ENCODE measurements around the gene PDE6D.

Gene PDE6D

DNA sequence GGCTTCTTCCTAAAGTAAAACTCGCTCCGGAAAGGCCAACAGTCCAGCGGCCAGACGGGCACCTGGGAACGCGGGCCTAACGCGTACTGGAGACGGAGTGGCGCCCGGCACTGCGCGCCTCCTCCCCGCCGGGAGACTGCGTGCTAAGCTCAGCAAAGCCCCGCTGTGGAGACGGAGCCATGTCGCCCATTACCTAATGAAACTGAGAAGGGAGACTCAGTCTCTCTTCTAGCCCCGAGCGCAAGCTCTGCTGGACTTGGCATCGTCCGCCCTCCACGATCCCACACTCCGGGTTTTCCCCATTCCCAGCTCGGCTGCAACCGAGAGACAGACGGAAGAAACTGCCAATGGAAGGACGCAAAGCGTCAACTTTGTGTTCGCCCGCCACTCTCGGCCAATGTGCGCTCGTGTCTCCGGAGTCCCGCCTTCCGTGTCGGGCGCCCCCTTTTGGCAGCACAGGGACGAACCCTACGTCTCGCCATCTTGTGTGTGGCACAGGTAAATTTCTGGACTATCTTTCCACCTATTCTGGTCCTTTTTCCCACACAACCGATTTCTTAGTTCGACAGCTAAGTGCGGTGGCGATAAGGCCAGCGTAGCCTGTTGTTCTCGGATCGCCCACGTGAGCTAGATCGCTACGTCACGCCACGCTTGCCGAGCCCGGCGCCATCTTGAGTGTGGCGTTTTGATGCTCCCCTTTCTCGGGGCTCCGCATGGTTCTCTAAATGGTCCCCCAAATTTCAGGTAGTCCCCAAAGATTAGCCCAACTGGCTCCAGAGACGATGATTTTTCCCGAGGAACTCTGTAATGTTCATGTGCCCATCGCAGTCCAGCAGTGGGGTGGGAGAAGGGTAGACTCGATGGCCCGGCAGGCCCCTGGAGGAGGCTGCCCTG is 74.1 kb downstream of the PDE6D start:
- DNase-seq = peak; percentile 97 to 98

DNA sequence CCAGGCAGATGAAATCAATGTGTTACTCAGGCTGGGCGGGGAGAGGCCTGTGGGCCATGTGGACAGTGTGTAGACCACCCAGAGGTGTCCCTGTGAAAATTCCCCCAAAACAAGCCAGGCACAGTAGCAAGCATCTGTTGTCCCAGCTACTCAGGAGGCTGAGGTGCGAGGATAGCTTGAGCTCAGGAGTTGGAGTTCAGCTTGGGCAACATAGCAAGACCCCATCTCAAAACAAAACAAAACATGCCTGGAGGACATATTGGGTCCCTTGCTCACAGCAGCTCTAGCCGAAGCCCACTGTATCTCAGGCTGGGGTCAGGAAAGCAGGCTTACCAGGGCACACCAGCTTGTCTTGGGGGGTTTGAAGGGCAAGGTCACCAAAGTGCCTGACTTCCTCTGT is 77.1 kb downstream of the PDE6D start:
- DNase-seq = no peak

DNA sequence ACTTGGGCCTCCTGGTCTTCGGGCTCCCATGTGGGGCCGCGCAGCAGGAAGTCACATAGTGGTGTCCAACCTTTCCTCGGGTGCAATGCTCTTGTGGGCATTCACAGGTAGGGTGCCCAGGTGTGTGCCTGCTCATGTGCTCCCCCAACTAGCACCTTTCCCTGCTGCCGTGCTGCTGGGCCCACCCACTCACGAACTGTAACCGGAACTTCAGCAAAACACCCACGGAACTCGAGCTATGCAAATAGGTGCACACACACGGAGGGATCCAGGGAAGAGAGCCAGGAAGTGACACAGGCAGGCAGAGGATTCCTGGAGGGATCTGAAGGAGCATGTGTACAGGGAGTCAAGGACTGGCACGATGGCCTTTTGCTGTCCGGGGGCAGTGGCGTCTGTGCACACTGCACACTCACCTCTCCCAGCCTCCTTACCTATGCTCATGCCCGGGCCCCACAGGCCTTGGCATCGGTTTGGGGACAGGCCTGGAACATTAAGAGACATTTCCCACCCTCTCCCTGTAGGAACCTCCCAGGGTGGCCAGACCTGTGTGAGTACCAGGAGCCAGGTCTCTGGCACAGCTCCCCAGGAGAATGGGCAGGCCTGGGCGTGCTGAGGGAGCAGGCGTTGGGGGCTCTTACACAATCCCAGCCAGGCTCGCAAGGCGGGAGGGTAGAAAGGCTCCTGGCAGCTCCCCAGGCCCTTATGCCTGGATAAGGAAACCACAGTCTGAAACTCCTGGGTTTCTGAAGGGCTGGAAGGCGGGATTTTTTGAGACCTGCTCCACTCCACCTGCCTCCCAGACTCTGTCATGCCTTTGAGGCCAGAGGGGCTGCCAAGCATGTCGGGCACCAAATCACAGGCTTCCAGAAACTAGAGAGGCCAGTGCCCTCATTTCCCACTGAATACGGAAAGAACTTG is 79.4 kb downstream of the PDE6D start:
- DNase-seq = no peak

DNA sequence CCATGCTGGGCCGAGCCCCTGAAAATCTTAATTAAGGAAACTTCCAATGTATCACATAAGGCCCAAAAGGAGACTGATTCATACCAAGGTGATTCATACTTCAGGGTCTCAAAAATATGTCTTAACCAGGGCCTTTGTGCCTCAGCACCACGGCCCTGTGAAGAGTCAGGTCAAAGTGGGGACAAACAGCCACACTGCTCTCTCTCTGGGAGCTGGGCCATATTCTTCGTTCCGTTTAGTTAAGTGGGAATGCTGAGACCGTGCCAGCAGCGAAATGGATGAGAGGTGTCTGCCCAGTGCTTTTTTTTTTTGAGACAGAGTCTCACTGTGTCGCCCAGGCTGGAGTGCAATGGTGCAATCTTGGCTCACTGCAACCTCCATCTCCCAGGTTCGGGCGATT is 82.1 kb downstream of the PDE6D start:
- no peak for DNase-seq

DNA sequence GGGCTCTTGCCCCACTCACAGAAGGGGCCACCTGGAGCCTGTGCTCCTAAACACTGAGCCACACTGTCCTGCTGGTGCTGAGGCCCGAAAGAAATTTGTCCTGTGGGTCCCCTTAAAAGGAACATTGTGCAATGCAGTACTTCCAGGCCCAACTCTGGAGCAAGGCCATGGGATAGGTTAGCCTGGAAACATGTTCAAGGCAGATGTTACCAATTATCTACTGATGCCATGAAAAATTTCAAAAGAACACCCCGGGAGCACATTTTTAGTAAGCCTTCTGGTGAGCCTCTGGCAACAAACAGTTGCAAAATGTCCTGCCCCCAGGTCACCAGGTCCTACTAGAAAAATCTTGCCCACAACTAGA is 85.1 kb downstream of the PDE6D start:
- no peak for DNase-seq

DNA sequence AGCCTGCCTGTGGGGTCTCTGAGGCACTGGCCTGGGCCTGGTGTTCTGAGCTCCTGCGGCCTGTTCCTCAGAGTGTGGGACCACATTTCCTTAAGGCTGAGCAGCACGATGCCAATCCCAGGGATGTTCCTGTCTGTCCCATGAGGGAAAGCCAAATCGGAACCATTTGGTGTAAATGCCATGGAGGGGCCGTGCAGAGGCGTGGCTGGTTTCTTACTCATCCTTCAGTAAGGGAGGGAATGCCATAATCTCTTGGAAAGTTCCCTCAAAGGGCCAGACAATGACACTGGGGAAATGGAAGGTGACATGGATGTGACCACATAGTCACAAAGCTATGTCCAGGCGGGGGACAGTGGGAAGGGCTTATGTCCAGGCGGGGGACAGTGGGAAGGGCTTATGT is 87.1 kb downstream of the PDE6D start:
- no peak for DNase-seq

DNA sequence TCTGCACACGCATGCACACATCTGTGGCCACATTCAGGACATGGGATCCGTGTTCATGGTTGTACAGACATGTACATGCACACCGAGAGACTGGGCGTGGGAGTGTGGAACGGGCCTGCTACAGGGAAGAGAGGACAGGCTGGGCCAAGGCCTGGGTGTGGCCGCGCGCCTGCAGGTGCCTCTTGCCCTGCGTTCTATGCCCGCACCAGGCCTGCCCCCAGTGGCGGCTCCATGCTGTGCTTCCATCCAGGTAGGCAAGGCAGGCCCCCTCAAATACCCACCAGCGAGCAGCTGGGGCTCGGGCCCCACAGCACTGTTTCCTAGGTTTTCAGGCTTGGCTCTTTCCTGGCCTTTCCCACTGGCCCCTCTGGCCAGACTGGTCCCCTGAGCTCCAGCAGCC is 88.2 kb downstream of the PDE6D start:
- DNase-seq = no peak

DNA sequence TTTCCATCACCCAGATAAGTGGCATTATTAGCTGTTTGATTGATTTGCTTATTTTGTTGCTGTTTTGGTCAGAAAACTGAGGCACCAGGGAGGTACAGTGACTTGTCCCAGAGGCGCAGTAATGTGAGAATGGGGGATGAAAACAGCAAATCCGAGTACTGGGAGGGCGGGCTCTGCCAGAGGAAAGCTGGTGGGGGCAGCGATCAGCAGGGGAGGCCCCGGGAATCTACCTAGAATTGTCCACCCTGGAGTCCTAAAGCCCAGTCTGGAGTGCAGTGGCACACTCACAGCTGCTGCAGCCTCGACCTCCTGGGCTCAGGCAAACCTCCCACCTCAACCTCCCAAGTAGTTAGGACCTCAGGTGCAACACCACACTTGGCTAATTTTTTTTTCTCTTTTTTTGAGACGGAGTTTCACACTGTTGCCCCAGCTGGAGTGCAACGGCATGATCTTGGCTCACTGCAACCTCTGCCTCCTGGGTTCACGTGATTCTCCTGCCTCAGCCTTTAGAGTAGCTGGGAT is 89.8 kb downstream of the PDE6D start:
- DNase-seq = no peak

DNA sequence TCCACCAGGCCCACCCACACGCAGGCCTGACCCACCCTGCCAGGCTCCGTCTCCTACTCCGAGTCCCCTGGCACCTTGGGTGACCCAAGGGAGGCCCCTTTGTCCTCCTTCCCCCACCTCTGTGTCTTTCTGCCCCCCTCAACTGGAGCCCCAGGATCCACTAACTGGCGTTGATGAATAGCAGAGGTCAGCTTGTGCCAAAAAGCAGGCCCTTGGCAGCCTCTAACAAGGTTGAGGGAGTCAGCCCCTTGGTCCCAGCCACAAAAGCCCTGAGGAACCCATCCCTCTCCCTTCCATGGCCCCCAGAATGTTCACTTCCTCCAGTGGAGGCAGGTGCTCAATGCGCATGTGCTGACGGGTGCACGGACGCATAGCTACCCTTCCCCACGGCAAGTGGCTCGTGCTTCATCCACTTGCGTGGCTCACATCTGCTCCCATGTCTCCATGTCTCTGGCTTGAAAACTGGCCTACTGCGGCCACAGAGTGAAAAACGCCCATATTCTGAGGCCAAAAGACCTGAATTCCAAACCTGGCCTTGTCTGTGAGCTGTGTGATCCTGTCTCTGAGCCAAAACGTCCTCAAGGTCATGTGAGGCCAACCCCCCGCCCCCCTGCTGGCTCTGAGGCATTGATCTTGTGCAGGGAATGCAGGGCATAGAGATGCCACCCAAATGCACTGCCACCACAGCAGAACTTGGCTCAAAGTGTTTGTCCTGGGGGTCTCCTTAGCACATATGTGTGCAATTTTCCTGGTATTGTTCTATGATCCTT is 91.8 kb downstream of the PDE6D start:
- no peak for DNase-seq

DNA sequence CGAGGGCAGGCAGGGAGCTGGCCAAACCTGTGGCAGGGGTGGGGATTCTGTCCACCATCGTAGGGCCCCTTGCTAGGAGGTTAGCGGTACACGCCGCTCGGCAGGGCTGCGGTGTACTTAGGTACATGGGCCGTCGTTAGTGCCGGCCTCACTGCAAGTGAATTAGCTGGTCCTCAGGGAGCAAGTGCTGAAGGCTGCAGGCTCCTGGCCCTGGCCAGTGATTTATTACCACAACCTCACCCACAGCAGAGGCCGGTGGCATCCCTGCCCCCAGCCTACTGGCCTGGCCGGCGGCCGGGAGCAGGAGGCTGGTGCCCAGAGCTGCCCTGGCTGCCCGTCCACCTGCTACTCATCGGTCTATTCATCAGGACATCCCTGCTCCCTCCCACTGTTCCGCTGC is 92.4 kb downstream of the PDE6D start:
- no peak for DNase-seq

DNA sequence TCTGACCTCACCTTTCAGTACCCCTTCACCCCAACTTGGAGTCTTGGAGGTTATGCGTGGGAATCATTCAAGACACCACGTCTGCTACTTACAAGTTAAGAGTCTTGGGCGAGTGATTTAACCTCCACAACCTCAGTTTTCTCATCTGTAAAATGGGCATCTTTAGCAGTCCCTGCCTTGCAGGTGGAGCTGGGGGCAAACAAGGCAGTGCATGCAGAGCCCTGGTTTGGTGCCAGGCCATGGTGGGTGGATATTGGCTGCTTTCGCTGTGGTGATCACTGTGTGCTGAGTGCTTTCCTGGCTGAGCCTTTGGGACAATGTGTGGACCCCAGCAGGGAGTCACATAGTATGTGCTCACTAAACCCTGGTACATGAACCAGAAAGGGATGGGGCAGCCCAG is 93.1 kb downstream of the PDE6D start:
- no peak for DNase-seq

DNA sequence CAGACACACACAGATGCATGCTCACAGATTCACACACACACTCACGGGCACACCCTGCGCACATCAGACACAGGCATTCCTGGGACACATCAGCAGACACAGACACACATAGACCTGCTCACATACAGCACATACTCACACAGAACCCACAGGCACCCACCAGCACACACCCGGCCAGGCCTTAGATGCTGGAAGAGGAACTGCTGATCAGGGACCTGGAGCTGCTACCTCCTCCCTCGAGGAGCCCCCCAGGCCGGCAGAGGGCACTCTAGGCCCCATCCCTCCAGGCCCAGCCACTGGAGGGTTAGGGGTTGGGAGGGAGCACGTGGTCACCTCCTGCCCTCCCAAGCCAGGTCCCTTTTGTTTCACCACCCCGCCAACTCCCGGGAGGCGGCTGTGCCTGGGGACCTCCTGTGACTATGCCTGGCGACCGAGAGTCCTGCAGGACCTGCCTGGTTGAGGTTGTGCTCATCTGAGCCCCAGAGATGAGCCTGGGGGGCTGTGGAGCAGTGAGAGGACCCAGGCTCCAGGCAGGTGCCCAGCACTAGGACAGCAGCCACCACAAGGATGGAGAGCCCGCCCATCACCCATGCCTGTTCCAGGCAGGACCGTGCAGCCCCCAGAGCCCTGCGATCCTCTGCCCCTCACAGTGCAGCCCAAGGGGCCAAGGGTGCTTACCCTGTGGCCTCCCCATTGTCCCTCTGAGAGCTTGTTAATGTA is 93.8 kb downstream of the PDE6D start:
- DNase-seq = peak; percentile 73 to 77

DNA sequence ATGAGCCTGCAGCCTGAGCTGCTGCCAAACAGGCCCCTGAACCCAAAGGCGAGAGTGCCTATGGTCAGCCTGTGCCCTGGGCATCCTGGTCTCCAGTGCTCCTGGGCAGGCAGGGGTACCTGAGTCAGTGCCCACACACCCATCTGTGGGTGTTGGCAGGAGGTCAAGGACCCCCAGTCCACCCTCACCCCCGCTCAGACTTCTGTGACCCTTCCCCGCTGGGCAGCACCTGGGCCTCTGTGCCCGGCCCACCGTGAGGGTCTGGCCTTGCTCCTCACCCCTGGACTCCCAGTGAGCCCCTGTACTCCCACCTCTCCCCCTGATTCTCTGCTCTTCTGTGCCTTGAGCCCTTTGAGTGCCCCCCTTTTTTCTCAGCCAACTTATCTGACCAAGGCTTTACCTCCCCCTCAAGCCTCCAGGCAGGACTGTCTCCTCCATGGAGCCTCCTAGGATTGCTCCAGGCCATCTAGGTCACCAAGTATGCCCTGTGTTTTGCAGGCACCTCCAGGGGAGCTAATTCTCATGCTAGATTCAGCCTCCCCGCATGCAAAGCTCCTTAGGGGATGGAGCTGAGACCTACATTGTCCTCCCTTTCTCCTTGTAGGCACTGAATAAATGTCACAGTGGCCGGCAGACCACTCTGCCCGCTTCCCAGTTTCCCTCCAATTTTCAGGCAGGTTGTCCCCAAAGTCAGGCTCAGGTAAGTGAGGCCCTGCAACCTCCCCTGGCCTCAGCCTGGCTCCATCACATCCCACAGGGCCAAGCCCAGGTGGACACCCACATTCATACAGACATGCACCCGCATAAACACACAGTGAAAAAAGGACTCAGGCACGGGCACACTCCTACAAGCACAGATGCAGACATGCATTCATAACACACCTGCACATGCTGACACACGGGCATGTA is 94.6 kb downstream of the PDE6D start:
- no peak for DNase-seq

DNA sequence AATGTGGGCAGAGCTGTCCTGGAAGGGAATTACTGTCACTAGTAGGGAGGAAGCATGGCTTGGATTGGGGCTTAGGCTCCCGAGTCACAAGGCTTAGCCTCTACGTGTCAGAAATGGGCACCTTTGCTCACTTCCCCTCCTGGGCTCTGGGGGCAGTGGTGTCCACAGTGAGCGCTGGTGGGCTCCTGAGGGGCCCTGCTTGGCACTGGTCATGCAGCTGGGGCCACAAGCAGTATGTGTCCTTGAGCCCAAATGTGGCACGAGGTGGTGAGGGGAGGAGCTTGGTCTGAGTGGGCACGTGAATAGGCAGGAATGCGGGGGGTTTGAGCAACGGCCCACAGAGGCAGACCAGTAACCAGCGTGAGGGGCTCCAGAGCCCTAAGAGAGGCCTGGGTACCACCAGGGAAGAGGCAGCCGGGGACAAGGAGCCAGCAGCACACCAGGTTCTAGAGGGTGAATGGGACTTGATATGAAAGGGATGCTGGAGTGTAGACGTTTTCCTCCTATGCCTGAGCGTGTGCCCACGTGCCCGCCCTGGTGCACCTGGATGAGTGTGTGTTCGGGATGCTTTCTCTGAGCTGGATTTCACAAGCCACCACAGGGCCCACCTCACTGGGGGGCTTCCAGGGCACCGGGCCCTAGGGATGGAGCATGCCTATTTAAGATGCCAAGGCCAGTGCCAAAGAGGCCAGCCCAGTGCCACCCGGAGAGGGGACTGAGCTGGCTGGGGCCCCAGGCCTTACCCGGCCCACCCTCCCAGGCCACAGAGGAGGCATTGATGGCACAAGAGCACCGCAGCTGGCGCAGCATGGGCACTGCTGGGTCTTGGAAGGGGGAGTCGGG is 95.5 kb downstream of the PDE6D start:
- DNase-seq = no peak

DNA sequence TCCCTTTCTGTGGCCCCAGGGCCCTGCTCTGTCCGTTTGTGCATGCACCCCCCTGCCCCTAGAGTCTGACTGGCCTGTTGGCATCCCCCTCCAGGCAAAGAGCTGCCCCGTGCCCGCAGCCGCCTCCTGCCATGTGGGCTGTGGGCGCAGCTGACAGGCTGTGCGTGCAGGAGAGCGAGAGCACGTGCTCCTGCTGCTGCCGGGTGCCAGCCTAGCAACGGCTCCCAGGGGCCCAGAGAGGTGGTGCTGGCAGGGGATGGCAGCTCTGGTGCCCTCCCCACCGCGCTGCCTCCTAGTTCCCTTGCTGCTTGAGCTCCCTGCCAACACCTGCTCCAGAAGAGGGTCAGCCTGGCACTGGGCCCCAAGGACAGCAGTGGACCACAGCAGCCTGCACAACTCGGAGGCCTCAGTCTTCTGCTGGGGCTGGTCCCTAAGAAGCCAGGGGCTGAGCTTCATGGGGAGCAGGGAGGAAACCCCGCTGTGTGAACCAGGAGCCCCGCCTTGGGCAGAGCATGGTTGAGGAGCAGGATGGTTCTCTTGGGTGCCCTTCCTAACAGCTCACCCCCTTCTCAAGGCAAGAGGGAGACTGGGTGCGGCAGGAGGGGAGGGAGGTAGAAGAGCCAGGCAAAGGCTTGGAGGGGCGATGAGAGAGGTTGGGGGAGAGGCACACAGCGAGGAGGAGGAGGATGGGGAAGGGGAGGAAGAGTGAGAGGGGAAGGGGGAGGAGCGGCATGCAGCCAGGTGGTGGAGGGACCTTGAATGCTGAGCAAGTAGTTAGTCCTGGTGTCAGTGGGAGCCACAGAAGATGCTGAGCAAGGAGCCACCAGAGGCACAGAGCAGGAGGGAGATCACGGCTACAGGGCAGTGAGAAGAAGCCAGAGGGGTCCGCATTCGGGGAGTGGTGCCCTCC is 96.5 kb downstream of the PDE6D start:
- DNase-seq = no peak

DNA sequence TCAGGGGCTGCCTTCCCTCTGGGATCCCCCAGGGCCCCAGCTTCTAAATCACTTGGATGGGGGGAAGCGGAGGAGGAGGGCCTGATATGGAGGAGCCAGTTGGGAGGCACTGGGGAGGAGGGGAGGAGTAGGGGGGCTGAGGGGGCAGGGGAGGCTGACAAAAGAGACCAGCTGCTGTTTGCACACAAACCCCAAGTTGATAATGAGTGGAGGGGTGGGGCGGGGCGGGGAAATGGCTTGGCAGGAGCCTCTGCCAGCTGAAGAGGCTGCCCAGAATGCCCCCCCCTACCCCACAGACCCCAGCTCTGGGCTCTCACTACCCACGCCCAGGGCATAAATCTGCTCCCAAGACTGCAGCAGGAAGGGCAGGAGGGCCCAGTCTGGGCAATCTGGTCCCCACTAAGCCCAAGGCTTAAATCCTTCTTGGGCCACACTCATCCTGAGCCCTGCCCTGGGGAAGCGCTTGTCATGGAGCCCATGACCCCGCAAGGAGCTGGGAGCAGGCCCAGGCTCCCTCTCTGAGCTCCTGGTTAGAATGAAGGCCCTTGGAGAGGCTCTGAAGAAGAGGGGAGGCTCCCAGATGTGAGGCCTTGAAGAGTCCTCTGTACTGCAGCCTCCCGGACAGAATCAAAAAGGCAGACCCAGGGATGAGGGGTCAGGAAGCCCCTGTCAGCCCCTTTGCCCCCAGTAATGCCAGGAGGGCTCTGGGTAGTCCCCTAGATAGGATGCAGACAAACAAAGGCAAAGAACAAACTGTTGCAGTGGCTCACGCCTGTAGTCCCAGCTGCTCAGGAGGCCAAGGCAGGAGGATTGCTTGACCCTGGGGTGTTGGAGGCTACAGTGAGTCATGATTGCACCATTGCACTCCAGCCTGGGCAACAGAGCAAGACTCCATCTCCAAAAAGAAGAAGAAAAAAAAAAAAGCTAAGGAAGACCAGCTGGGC is 97.5 kb downstream of the PDE6D start:
- DNase-seq = no peak

DNA sequence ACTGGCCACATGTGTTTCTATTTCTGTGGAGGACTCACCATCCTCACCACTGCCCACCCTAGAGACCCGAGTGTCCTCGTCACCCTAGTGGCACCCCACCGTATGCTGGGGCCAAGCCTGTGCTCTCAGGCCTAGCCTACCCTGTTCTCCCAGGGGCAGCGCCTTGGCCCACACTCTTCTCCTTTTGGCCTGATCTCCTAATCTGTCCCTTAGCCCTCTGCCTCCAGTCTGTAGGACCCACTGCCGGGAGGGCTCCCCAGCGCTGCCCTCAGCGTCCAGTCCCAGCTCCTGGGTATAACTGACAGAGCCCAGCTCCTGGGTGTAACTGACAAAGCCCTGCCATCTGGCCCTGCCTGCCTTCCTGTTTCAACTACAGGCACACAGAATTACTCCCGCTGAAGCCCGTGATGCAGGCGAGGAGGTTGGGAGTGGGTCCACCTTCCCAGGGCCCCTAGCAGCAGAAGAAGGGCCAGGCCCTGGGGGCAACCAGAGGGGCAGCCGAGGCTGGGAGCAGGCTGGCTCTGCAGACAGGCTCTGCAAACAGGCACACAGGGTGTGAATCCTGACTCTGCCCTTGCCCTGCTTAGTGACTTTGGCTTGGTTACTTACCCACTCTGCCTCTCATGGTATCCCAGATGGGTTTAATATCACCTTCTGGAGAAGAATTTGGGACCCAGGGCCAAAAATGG is 98.3 kb downstream of the PDE6D start:
- no peak for DNase-seq

Data from CD4-positive, alpha-beta T cell treated with Interferon alpha-2 for 1 hour (primary cell).